ENCODE data around the gene AP1B1.

- no peak for TF ChIP-seq POLR2AphosphoS5 (IDR thresholded peaks at IDR 0.05)
- TF ChIP-seq, protein P1, sequence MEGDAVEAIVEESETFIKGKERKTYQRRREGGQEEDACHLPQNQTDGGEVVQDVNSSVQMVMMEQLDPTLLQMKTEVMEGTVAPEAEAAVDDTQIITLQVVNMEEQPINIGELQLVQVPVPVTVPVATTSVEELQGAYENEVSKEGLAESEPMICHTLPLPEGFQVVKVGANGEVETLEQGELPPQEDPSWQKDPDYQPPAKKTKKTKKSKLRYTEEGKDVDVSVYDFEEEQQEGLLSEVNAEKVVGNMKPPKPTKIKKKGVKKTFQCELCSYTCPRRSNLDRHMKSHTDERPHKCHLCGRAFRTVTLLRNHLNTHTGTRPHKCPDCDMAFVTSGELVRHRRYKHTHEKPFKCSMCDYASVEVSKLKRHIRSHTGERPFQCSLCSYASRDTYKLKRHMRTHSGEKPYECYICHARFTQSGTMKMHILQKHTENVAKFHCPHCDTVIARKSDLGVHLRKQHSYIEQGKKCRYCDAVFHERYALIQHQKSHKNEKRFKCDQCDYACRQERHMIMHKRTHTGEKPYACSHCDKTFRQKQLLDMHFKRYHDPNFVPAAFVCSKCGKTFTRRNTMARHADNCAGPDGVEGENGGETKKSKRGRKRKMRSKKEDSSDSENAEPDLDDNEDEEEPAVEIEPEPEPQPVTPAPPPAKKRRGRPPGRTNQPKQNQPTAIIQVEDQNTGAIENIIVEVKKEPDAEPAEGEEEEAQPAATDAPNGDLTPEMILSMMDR (IDR thresholded peaks at IDR 0.05) = no peak
- no peak for TF ChIP-seq POLR2A (IDR thresholded peaks at IDR 0.05)
These were observed 55.4 kb downstream of the AP1B1 start for GRCh38 chr22:29332886-29333496.
